WTC11 (cell line): Measurements from ENCODE around the gene FASTK. TPM values are rescaled to one million over a fixed set of nuclear protein-coding genes. Genes with fewer than 3 reads are reported as not detected.

Experiments used
- ATAC-seq: fragments of 200-7000 bp; cut with Tn5 transposase; 2 replicates; pipeline ENCODE4 v1.10.0; 2021; ENCODE audit warnings: mild to moderate bottlenecking, moderate library complexity
- CTCF ChIA-PET: fragments of 300-600 bp; sonication (Branson Sonifier 250); formaldehyde crosslinking; loops from one replicate; lab custom pipeline; 2021; ENCODE audit warnings: antibody characterized with exemption; lab: Charles Lee
- POLR2A ChIA-PET: fragments of 350-600 bp; sonication (Branson Sonifier 250); formaldehyde crosslinking; loops from one replicate; lab custom pipeline; 2021; ENCODE audit warnings: antibody characterized with exemption; lab: Charles Lee
- DNase-seq: peaks from one replicate; pipeline ENCODE4 v3.0.0; 2021; ENCODE audit warnings: low spot score
- H3K27ac Mint-ChIP-seq: 2 replicates; pipeline ENCODE4 v1.8.0; 2021; ENCODE audit warnings: mixed read lengths
- H3K27me3 Mint-ChIP-seq: 2 replicates; pipeline ENCODE4 v1.8.0; 2021; ENCODE audit warnings: low read depth, mild to moderate bottlenecking, moderate library complexity, mixed read lengths
- H3K36me3 Mint-ChIP-seq: 2 replicates; pipeline ENCODE4 v1.8.0; 2021; ENCODE audit warnings: mixed read lengths
- H3K4me1 Mint-ChIP-seq: 2 replicates; pipeline ENCODE4 v1.8.0; 2022; ENCODE audit warnings: mixed read lengths
- H3K4me3 Mint-ChIP-seq: 2 replicates; pipeline ENCODE4 v1.8.0; 2021; ENCODE audit warnings: mild to moderate bottlenecking, moderate library complexity, mixed read lengths
- H3K9me3 Mint-ChIP-seq: 2 replicates; pipeline ENCODE4 v1.8.0; 2021; ENCODE audit warnings: mixed read lengths
- ATF1 ChIP-seq: sonication (generic); formaldehyde crosslinking; IDR thresholded peaks from 2 replicates; pipeline ENCODE4 v1.8.1; 2023; ENCODE audit warnings: mild to moderate bottlenecking, moderate library complexity, missing genetic modification reagents
- CREM ChIP-seq: sonication (generic); formaldehyde crosslinking; IDR thresholded peaks from 2 replicates; pipeline ENCODE4 v1.8.1; 2022; ENCODE audit warnings: mild to moderate bottlenecking, missing genetic modification reagents, moderate library complexity
- EMX1 ChIP-seq: fragments of 250-450 bp; sonication (Bioruptor Pico); IDR thresholded peaks from 2 replicates; pipeline ENCODE4 v1.8.0; 2021; ENCODE audit warnings: mild to moderate bottlenecking
- FOXJ3 ChIP-seq: sonication (generic); formaldehyde crosslinking; IDR thresholded peaks from 2 replicates; pipeline ENCODE4 v1.9.0; 2021; ENCODE audit warnings: missing genetic modification reagents, mild to moderate bottlenecking, borderline replicate concordance
- MAX ChIP-seq: sonication (generic); formaldehyde crosslinking; IDR thresholded peaks from 2 replicates; pipeline ENCODE4 v1.8.0; 2022; ENCODE audit warnings: mild to moderate bottlenecking, missing genetic modification reagents
- NFE2L1 ChIP-seq: sonication (generic); formaldehyde crosslinking; IDR thresholded peaks from 2 replicates; pipeline ENCODE4 v1.8.1; 2023; ENCODE audit warnings: missing genetic modification reagents
- OVOL2 ChIP-seq: fragments of 250-450 bp; sonication (Bioruptor Pico); IDR thresholded peaks from 2 replicates; pipeline ENCODE4 v1.9.0; 2021; ENCODE audit warnings: mild to moderate bottlenecking, borderline replicate concordance
- PRRX2 ChIP-seq: fragments of 250-450 bp; sonication (Bioruptor Pico); IDR thresholded peaks from 2 replicates; pipeline ENCODE4 v1.8.0; 2021; ENCODE audit warnings: mild to moderate bottlenecking
- RORB ChIP-seq: fragments of 250-450 bp; sonication (Bioruptor Pico); IDR thresholded peaks from 2 replicates; pipeline ENCODE4 v1.9.0; 2021; ENCODE audit warnings: mild to moderate bottlenecking
- SMAD4 ChIP-seq: sonication (generic); formaldehyde crosslinking; IDR thresholded peaks from 2 replicates; pipeline ENCODE4 v1.8.0; 2022; ENCODE audit warnings: mild to moderate bottlenecking, missing genetic modification reagents
- STAT6 ChIP-seq: sonication (generic); formaldehyde crosslinking; conservative IDR thresholded peaks from 2 replicates; pipeline ENCODE4 v1.8.1; 2023; ENCODE audit warnings: mild to moderate bottlenecking, low read depth, missing genetic modification reagents, moderate library complexity
- TEAD1 ChIP-seq: sonication (generic); formaldehyde crosslinking; IDR thresholded peaks from 2 replicates; pipeline ENCODE4 v1.8.0; 2022; ENCODE audit warnings: mild to moderate bottlenecking, missing genetic modification reagents
- ZNF317 ChIP-seq: sonication (generic); formaldehyde crosslinking; IDR thresholded peaks from 2 replicates; pipeline ENCODE4 v1.8.1; 2023; ENCODE audit warnings: low read depth, mild to moderate bottlenecking, moderate library complexity, missing genetic modification reagents, borderline replicate concordance
- total RNA-seq: library from RNA; stranded (reverse); gene quantifications from 3 replicates; pipeline ENCODE4 v1.2.3, GENCODE V29; 2021
- TF ChIP-seq, protein P1 (sequence below): fragments of 200-600 bp; IDR thresholded peaks from 2 replicates; pipeline ENCODE4 v1.8.0; 2022; ENCODE audit warnings: antibody characterized with exemption
- TF ChIP-seq, protein P2 (sequence below): fragments of 250-450 bp; sonication (Bioruptor Pico); IDR thresholded peaks from 2 replicates; pipeline ENCODE4 v1.9.0; 2021; ENCODE audit warnings: mild to moderate bottlenecking, borderline replicate concordance
- TF ChIP-seq, protein P3 (sequence below): sonication (generic); formaldehyde crosslinking; IDR thresholded peaks from 2 replicates; pipeline ENCODE4 v1.8.0; 2022; ENCODE audit warnings: mild to moderate bottlenecking, missing genetic modification reagents
- TF ChIP-seq, protein P4 (sequence below): sonication (generic); formaldehyde crosslinking; IDR thresholded peaks from 2 replicates; pipeline ENCODE4 v1.8.1; 2022; ENCODE audit warnings: low read depth, mild to moderate bottlenecking, moderate library complexity, missing genetic modification reagents, borderline replicate concordance
- TF ChIP-seq, protein P5 (sequence below): fragments of 250-450 bp; sonication (Bioruptor Pico); IDR thresholded peaks from 2 replicates; pipeline ENCODE4 v2.1.2; 2022; ENCODE audit warnings: mild to moderate bottlenecking, moderate library complexity
- TF ChIP-seq, protein P6 (sequence below): sonication (generic); formaldehyde crosslinking; IDR thresholded peaks from 2 replicates; pipeline ENCODE4 v1.8.1; 2023; ENCODE audit warnings: mild to moderate bottlenecking, moderate library complexity, missing genetic modification reagents

Gene FASTK
- total RNA-seq, 1 experiment from 2014 or later: 70.2 TPM

GRCh38 chr7:151085691-151086620, 5.3 kb upstream of the FASTK start, which contains the start of gene AGAP3:
Gene AGAP3 (plus strand): TSS chr7:151086475. CDS start chr7:151086742, 267 bp downstream.
- H3K27me3 Mint-ChIP-seq: peaks cover 18% of the 10 kb centered on the region
- peak within 1 kb of the TSS; percentile 67 for H3K27ac Mint-ChIP-seq
- no peaks in the 10 kb centered on the region for H3K9me3 Mint-ChIP-seq
- ATAC-seq (peak; percentile 56), DNase-seq (peak; percentile 83)
- CTCF ChIA-PET: interaction anchor here (0.6 to 2.1 kb wide), 16 partner anchors 9 to 141 kb away, joined by 3 to 19 read pairs (median 4); partner anchors contain the start of genes ABCB8 and ABCF2
- peak within 1 kb of the TSS; percentile 84 for H3K4me3 Mint-ChIP-seq
- no peaks in the 10 kb centered on the region for H3K36me3 Mint-ChIP-seq
- POLR2A ChIA-PET: interaction anchor here (0.7 to 1.0 kb wide), 6 partner anchors 23 to 142 kb away, joined by 3 to 6 read pairs (median 4); no protein-coding TSS in a partner anchor
- H3K4me1 Mint-ChIP-seq: peaks cover 40% of the 10 kb centered on the region
- no peak for TF ChIP-seq ATF1 (CRISPR knock-in tag)
- TF ChIP-seq TEAD1: no peak
- TF ChIP-seq, protein P1, sequence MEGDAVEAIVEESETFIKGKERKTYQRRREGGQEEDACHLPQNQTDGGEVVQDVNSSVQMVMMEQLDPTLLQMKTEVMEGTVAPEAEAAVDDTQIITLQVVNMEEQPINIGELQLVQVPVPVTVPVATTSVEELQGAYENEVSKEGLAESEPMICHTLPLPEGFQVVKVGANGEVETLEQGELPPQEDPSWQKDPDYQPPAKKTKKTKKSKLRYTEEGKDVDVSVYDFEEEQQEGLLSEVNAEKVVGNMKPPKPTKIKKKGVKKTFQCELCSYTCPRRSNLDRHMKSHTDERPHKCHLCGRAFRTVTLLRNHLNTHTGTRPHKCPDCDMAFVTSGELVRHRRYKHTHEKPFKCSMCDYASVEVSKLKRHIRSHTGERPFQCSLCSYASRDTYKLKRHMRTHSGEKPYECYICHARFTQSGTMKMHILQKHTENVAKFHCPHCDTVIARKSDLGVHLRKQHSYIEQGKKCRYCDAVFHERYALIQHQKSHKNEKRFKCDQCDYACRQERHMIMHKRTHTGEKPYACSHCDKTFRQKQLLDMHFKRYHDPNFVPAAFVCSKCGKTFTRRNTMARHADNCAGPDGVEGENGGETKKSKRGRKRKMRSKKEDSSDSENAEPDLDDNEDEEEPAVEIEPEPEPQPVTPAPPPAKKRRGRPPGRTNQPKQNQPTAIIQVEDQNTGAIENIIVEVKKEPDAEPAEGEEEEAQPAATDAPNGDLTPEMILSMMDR: no peak
- no peak for TF ChIP-seq SMAD4 (CRISPR knock-in tag)
- TF ChIP-seq FOXJ3: no peak
- no peak for TF ChIP-seq PRRX2 (CRISPR knock-in tag)
- TF ChIP-seq, protein P2, sequence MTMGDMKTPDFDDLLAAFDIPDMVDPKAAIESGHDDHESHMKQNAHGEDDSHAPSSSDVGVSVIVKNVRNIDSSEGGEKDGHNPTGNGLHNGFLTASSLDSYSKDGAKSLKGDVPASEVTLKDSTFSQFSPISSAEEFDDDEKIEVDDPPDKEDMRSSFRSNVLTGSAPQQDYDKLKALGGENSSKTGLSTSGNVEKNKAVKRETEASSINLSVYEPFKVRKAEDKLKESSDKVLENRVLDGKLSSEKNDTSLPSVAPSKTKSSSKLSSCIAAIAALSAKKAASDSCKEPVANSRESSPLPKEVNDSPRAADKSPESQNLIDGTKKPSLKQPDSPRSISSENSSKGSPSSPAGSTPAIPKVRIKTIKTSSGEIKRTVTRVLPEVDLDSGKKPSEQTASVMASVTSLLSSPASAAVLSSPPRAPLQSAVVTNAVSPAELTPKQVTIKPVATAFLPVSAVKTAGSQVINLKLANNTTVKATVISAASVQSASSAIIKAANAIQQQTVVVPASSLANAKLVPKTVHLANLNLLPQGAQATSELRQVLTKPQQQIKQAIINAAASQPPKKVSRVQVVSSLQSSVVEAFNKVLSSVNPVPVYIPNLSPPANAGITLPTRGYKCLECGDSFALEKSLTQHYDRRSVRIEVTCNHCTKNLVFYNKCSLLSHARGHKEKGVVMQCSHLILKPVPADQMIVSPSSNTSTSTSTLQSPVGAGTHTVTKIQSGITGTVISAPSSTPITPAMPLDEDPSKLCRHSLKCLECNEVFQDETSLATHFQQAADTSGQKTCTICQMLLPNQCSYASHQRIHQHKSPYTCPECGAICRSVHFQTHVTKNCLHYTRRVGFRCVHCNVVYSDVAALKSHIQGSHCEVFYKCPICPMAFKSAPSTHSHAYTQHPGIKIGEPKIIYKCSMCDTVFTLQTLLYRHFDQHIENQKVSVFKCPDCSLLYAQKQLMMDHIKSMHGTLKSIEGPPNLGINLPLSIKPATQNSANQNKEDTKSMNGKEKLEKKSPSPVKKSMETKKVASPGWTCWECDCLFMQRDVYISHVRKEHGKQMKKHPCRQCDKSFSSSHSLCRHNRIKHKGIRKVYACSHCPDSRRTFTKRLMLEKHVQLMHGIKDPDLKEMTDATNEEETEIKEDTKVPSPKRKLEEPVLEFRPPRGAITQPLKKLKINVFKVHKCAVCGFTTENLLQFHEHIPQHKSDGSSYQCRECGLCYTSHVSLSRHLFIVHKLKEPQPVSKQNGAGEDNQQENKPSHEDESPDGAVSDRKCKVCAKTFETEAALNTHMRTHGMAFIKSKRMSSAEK (CRISPR knock-in tag): no peak
- TF ChIP-seq ZNF317 (CRISPR knock-in tag): no peak
- TF ChIP-seq RORB (CRISPR knock-in tag): no peak
- TF ChIP-seq MAX: peak; percentile 66
- TF ChIP-seq OVOL2 (CRISPR knock-in tag): no peak
- TF ChIP-seq, protein P3, sequence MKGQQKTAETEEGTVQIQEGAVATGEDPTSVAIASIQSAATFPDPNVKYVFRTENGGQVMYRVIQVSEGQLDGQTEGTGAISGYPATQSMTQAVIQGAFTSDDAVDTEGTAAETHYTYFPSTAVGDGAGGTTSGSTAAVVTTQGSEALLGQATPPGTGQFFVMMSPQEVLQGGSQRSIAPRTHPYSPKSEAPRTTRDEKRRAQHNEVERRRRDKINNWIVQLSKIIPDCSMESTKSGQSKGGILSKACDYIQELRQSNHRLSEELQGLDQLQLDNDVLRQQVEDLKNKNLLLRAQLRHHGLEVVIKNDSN (CRISPR knock-in tag): peak; percentile 57; the same call in 1 of the 2 replicates
- TF ChIP-seq, protein P4, sequence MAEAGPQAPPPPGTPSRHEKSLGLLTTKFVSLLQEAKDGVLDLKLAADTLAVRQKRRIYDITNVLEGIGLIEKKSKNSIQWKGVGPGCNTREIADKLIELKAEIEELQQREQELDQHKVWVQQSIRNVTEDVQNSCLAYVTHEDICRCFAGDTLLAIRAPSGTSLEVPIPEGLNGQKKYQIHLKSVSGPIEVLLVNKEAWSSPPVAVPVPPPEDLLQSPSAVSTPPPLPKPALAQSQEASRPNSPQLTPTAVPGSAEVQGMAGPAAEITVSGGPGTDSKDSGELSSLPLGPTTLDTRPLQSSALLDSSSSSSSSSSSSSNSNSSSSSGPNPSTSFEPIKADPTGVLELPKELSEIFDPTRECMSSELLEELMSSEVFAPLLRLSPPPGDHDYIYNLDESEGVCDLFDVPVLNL: 0 out of 2 replicates have a peak, but pooled peaks have one; percentile 26
- TF ChIP-seq, protein P5, sequence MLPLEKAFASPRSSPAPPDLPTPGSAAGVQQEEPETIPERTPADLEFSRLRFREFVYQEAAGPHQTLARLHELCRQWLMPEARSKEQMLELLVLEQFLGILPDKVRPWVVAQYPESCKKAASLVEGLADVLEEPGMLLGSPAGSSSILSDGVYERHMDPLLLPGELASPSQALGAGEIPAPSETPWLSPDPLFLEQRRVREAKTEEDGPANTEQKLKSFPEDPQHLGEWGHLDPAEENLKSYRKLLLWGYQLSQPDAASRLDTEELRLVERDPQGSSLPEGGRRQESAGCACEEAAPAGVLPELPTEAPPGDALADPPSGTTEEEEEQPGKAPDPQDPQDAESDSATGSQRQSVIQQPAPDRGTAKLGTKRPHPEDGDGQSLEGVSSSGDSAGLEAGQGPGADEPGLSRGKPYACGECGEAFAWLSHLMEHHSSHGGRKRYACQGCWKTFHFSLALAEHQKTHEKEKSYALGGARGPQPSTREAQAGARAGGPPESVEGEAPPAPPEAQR (CRISPR knock-in tag): no peak
- TF ChIP-seq, protein P6, sequence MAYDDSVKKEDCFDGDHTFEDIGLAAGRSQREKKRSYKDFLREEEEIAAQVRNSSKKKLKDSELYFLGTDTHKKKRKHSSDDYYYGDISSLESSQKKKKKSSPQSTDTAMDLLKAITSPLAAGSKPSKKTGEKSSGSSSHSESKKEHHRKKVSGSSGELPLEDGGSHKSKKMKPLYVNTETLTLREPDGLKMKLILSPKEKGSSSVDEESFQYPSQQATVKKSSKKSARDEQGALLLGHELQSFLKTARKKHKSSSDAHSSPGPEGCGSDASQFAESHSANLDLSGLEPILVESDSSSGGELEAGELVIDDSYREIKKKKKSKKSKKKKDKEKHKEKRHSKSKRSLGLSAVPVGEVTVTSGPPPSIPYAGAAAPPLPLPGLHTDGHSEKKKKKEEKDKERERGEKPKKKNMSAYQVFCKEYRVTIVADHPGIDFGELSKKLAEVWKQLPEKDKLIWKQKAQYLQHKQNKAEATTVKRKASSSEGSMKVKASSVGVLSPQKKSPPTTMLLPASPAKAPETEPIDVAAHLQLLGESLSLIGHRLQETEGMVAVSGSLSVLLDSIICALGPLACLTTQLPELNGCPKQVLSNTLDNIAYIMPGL (CRISPR knock-in tag): peak; percentile 66; the same call in 1 of the 2 replicates
- no peak for TF ChIP-seq NFE2L1 (CRISPR knock-in tag)
- no peak for TF ChIP-seq STAT6
- TF ChIP-seq EMX1 (CRISPR knock-in tag): no peak
- no peak for TF ChIP-seq CREM
